Mammary epithelial cell (primary cell): ENCODE data around the gene NSD1.

Experiments
- EZH2 ChIP-seq: IDR thresholded peaks from 2 replicates; pipeline ENCODE4 v1.6.1; 2012; ENCODE audit warnings: low read length, inconsistent platforms, borderline replicate concordance
- TF ChIP-seq, protein P1 (sequence below), 2 donors: IDR thresholded peaks in 1 of 2; conservative IDR thresholded peaks in 1 of 2; 2 replicates each; pipeline ENCODE4 v1.5.1; 2011 to 2012; ENCODE audit warnings: inconsistent platforms in 2 of 2, low read length in 2 of 2, mild to moderate bottlenecking in 2 of 2, control low read depth in 1 of 2, low read depth in 1 of 2; ENCODE audit not compliant: insufficient read depth in 1 of 2; ENCODE audit errors: extremely low read depth in 1 of 2

DNA sequence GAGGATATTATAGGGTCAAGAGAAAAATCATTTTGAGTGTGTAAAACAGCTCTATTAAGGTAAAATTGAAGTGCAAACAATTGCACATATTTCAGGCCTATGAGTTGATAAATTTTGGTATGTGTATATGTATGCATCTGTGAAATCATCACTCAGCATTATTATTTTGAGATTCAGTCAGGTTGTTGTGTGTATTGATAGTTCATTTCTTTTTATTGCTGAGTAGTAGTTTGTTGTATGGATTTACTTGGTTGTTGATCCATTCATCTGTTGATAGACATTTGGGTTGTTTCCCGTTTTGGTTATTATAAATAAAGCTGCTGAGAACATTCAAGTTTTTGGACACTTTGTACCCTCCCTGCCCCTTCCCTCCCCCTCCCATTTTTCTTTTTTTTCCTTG, 119.7 kb downstream of the NSD1 start:
- TF ChIP-seq, protein P1, sequence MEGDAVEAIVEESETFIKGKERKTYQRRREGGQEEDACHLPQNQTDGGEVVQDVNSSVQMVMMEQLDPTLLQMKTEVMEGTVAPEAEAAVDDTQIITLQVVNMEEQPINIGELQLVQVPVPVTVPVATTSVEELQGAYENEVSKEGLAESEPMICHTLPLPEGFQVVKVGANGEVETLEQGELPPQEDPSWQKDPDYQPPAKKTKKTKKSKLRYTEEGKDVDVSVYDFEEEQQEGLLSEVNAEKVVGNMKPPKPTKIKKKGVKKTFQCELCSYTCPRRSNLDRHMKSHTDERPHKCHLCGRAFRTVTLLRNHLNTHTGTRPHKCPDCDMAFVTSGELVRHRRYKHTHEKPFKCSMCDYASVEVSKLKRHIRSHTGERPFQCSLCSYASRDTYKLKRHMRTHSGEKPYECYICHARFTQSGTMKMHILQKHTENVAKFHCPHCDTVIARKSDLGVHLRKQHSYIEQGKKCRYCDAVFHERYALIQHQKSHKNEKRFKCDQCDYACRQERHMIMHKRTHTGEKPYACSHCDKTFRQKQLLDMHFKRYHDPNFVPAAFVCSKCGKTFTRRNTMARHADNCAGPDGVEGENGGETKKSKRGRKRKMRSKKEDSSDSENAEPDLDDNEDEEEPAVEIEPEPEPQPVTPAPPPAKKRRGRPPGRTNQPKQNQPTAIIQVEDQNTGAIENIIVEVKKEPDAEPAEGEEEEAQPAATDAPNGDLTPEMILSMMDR (conservative IDR thresholded peaks at IDR 0.05 in 1 of 2, IDR thresholded peaks at IDR 0.05 in 1 of 2; ENCODE audit: extremely low read depth in 1 of 2, insufficient read depth in 1 of 2, low read depth in 1 of 2, low read length in 2 of 2), result no peak
- no peak for TF ChIP-seq EZH2
